DMS153 (cell line): ENCODE data around the gene SMLR1.

ENCODE experiments used
- DNase-seq: peaks from one replicate; lab custom pipeline; 2025; lab: John Stamatoyannopoulos, UW

SMLR1 gene

DNA sequence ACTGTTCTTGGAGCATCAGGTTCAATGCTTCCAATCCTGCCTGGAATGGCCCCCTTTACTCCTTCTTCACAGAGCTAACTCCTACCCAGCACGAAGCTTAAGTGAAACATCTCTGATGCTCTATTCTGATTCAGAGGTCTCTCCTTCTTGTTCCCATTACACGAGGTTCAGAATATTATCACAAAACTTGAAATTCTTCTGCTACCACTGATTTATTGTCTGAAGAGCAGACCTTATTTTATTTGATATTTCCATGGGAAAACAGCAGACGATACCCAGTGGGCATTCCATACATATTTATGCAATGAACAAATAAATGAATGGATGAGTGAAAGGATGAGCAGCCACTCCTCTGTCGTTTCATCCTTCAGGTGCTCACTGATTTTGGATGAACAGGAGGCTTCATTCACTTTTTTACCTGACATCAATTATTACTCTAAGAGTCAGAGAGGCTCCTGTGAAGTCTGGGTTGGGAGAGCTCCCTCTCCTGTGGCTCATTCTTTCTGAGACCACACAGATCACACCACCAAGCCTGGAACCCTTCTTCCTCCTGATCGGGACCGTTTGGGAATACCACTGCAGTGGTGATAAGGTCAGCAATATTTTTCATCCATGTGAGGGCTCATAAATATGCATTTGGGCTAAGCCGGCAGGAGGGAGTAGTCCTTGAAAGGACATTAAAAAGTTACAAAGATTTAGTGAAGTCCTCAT lies 25.8 kb downstream of the SMLR1 start:
- no peak for DNase-seq

DNA sequence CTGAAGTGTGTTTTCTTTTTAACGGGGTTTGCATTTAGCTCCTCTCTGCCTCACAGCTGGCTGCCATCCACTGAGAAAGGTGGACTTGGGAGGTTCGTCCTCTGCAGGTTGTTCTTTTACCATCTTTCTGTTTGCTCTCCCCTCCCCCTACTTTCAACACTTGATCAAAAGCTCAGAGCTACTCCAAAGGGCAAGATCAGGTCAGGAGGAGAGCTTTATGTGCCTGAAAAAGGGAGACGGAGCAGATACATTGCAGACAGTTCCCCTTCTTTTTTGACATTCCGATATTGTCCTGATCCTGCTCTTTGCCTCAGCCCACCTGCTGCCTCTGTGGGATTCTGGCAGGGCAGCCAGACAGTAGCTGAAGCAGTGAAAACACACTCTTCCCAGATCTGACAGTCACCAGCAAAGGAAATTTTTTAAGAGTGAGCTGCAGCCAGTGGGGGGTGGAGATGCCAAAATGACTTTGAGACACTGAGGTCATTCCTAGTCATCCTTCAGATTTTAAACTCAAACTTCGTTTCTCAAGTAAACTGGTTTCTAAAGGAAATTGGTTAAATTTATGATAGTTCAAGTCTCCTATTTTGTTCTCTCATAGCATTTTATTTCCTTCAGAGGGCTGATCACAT lies 26.5 kb downstream of the SMLR1 start:
- DNase-seq: no peak

DNA sequence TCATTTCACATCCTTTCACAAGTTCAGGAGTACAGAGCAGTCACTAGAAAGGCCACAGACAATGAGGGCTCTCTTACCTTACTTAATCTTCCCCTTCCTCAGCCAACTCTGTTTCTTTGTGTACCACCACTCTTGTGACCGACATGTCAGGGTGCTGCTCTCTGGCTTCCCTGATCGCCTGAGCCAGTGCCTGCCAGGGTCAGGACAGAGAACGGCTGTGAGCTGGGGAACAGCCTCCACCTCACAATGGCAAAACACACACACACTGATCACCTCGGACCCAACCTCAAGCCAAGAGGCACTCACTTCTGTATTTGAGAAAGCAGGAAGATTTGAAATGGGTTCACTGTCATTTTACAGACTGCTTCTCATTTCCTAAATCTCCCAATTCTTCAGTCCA lies 30.8 kb downstream of the SMLR1 start:
- no peak for DNase-seq

DNA sequence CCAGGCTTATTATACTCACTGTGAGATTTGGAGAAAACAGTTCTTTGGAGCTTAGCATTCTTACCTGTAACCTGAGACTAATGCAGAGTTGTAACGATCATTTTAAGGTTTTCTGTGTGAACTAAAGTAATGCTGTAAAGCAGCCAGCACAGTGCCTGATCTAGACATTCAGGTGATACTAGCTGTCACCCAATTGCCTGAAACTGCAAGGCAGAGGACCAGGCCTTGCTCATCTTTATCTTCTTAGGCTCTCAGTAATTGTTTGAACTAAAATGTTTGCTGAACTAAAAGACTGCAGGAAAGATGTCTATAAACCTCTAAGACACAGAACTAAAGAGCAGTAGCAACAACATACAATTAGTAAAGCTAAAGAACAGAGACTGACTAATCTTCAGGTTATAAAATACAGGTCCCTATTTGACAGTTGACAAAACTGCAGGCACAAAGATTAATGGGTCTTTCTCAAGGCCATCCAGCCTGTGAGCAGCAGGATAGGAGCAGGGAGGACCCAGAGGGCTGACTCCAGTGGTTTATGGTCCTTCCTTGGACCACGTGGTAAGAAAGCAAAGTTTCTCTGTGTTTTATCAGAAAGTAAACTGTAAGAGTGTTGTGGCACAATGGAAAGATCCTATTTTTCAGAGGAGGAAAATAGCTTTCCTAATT lies 31.4 kb downstream of the SMLR1 start:
- DNase-seq: no peak

- no peak for DNase-seq
Observed at GRCh38 chr6:130859161-130859867, 32.1 kb downstream of the SMLR1 start.

- no peak for DNase-seq
Observed at GRCh38 chr6:130862370-130862769, 35.2 kb downstream of the SMLR1 start.

DNA sequence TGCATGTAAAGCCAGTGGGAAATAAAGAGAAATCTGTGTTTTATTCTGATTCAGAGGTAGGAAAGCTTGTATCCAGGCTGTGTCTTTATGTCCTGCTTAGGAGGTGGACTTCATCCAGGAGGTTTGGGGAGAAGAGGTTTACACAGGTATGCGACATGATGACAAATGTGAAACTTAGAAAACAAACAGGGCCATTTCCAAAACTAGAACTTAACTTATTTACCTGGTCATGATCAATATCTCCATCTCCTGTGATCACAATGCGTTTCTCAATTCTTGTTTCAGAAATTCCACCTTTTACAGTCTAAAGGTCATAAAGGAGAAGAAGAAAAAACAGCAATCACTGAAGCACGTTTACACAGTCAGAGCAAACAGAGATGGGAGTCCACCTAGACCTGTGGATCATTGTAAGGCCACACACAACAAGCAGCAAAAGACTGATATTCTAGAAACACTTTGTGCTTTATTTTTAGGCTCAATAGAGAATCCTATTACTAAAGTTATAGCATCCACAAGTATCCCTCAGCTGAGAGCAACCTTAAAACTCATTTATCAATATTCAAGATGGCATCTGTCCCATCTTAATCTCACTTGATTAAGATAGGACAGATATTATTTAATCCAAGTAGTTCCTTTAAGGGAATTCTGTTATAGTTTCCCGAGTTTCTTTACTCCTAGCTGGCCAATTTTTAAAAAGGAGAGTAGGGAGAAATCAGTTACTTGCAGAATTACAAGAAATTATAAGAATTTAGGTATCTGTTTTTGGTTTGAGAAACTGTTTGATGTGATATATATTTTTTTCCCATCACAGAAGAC lies 36.4 kb downstream of the SMLR1 start:
- DNase-seq: no peak

- DNase-seq: no peak
Observed at GRCh38 chr6:130864344-130864743, 37.1 kb downstream of the SMLR1 start.

DNA sequence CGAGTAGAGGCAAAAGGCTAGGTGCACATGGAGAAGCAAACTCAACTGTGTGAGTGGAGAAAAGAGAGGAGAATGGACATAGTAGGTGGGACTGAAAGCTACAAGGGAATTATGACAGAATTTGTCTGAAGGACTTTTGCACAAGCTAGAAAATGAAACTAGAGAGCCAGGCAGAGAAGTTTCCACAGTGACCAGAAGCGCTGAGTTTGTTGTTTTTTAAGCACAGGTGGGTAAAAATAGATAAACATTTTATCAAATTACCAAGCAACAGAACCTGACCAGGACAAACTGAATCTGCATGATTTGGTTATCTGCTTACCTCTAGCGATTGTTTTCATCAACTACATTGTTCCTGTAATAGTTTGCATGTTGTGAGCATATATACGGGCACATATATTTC lies 38.6 kb downstream of the SMLR1 start:
- no peak for DNase-seq

DNA sequence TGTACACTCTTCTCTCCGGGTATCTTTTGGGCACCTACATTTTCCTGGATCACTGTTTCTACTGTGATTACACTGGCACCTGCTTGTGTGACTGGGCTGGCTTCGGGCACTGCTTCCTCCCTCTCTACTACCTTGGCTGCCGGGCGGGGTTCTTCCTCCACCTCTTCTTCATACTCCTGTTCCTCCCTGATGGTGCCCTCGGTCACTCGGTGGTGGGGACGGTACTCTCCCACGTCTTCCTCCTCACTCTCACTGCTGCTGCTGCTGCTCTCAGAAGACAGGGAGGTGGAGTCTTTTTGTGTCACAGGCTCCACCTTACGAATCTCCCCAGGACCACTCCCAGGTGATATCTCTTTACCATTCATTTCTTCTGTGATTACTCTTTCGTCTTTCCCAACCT lies 42.5 kb downstream of the SMLR1 start:
- no peak for DNase-seq

DNA sequence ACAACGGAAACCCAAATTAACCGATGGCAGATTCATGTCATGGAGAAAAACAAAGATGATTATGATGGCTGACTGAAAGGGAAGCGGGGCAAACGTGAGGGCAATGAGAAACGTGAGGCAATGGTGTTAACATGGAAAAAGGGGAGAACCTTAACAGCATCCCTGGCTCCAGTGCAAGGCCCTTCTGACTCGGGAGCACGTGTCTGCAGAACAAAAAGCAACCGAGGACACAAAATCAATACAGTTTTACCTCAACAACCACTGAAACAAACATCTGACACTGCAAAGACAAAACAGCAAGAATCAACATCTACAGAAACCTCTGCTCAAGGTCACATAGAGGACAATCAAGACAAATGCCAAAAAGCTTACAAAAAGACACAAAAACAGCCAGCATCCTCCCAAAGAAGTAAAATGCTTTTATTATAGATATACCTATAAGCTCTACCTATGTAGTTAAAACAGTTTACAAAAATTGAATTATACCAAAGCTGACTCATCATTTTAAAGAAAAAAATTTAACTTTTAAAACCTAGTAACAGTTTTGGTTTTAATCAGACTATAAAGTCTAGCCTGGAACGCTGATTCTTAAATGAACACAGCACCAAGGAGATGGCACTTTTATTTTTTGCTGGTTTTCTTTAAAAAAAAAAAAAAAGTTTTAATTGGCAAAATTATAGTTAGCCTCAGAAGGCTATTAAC lies 43.1 kb downstream of the SMLR1 start:
- DNase-seq: no peak

- no peak for DNase-seq
Observed at GRCh38 chr6:130872250-130873095, 45.3 kb downstream of the SMLR1 start.

GRCh38 chr6:130873746-130874145 lies 46.5 kb downstream of the SMLR1 start:
- DNase-seq: no peak

- no peak for DNase-seq
Observed at GRCh38 chr6:130879826-130880225, 52.6 kb downstream of the SMLR1 start.

- DNase-seq: no peak
Observed at GRCh38 chr6:130882370-130882769, 55.2 kb downstream of the SMLR1 start.

DNA sequence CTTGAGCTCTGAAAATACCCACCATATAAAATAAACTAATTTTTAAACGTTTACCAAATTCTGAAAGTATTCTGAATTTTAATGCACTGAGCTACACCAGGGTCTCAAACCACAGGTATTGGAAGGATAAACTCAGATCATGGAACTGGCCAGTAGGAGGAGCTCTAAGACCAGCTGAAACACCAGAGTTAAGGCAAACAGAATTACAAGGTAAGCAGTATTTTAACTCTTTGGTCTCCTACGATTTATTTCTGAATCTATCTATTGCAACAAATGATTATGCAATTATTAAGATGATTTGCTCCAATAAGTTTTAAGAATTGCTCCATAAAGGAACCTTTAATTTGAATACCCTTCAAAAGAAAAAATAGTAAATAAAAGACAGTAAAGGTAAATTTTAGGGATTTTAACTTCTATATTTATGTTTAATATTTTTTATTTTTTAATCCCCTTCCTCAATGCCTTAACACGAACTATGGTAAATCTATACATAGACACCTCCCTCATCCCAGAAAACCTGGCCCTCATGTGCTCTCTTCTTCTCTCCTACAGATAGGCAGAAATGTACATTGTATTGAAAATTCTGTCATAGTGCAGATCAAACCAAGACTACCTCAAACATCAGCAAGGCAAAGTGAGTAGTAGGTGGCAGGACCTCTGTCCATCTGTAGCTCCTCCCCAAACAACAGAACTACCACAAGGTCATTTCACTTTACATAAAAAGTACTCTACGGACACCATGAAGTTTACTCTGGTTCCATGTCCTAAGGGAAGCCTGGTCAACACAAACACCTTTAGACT lies 58.4 kb downstream of the SMLR1 start:
- peak; percentile 21 for DNase-seq
